HepG2 (cell line): Measurements from ENCODE around the gene LYRM4. TPM values are rescaled to one million over a fixed set of nuclear protein-coding genes. Genes with fewer than 3 reads are reported as not detected.

Experiments used
- ARNT2 ChIP-seq: sonication (generic); formaldehyde crosslinking; IDR thresholded peaks from 2 replicates; pipeline ENCODE4 v1.8.0; 2022; ENCODE audit warnings: mild to moderate bottlenecking, low read depth, missing genetic modification reagents, moderate library complexity
- ATM ChIP-seq: fragments of 450-650 bp; IDR thresholded peaks from 2 replicates; pipeline ENCODE4 v1.7.1; 2017; ENCODE audit warnings: mild to moderate bottlenecking, borderline replicate concordance
- GLI4 ChIP-seq: sonication (generic); formaldehyde crosslinking; IDR thresholded peaks from 2 replicates; pipeline ENCODE4 v1.5.1; 2020; ENCODE audit warnings: missing genetic modification reagents, mild to moderate bottlenecking, moderate library complexity, borderline replicate concordance
- IKZF1 ChIP-seq: fragments of 450-650 bp; IDR thresholded peaks from 2 replicates; pipeline ENCODE4 v1.7.1; 2016
- NCOA5 ChIP-seq: sonication (generic); formaldehyde crosslinking; IDR thresholded peaks from 2 replicates; pipeline ENCODE4 v1.4.0; 2020; ENCODE audit warnings: missing genetic modification reagents
- NR3C1 ChIP-seq: sonication (generic); formaldehyde crosslinking; IDR thresholded peaks from 2 replicates; pipeline ENCODE4 v1.4.0; 2020; ENCODE audit warnings: missing genetic modification reagents
- PHF8 ChIP-seq: sonication (generic); formaldehyde crosslinking; IDR thresholded peaks from 2 replicates; pipeline ENCODE4 v1.5.0; 2020; ENCODE audit warnings: missing genetic modification reagents
- PITX1 ChIP-seq: sonication (generic); formaldehyde crosslinking; IDR thresholded peaks from 2 replicates; pipeline ENCODE4 v1.5.1; 2020; ENCODE audit warnings: mild to moderate bottlenecking, missing genetic modification reagents
- SAP130 ChIP-seq: IDR thresholded peaks from 2 replicates; pipeline ENCODE4 v1.6.1; 2016; ENCODE audit warnings: low read depth
- SETDB1 ChIP-seq: sonication (generic); formaldehyde crosslinking; IDR thresholded peaks from 2 replicates; pipeline ENCODE4 v1.5.1; 2020; ENCODE audit warnings: missing genetic modification reagents, mild to moderate bottlenecking, borderline replicate concordance
- SMC3 ChIP-seq: IDR thresholded peaks from 2 replicates; pipeline ENCODE4 v1.6.1; 2011; ENCODE audit warnings: low read length, improper control_type of control experiment
- ZC3H13 ChIP-seq: sonication (generic); formaldehyde crosslinking; IDR thresholded peaks from 2 replicates; pipeline ENCODE4 v1.8.1; 2023; ENCODE audit warnings: mild to moderate bottlenecking, missing genetic modification reagents, moderate library complexity
- ZFP36 ChIP-seq: fragments of 150-350 bp; IDR thresholded peaks from 2 replicates; pipeline ENCODE4 v1.6.1; 2018; ENCODE audit warnings: borderline replicate concordance, low read length, low read depth; ENCODE audit not compliant: partially characterized antibody
- ZNF441 ChIP-seq: sonication (generic); formaldehyde crosslinking; IDR thresholded peaks from 2 replicates; pipeline ENCODE4 v1.7.0; 2021; ENCODE audit warnings: missing genetic modification reagents, borderline replicate concordance
- ZNF558 ChIP-seq: sonication (generic); formaldehyde crosslinking; IDR thresholded peaks from 2 replicates; pipeline ENCODE4 v1.9.0; 2022; ENCODE audit warnings: mild to moderate bottlenecking, missing genetic modification reagents, borderline replicate concordance
- ZNF563 ChIP-seq: sonication (generic); formaldehyde crosslinking; IDR thresholded peaks from 2 replicates; pipeline ENCODE4 v1.8.0; 2022; ENCODE audit warnings: mild to moderate bottlenecking, moderate library complexity, missing genetic modification reagents
- ZNF646 ChIP-seq: sonication (generic); formaldehyde crosslinking; IDR thresholded peaks from 2 replicates; pipeline ENCODE4 v1.9.0; 2021; ENCODE audit warnings: mild to moderate bottlenecking, missing genetic modification reagents
- ZNF687 ChIP-seq: sonication (generic); formaldehyde crosslinking; IDR thresholded peaks from 2 replicates; pipeline ENCODE4 v1.5.1; 2020; ENCODE audit warnings: mild to moderate bottlenecking, missing genetic modification reagents, moderate library complexity
- ZNF768 ChIP-seq: sonication (generic); formaldehyde crosslinking; IDR thresholded peaks from 2 replicates; pipeline ENCODE4 v1.4.0; 2020; ENCODE audit warnings: missing genetic modification reagents
- polyA plus RNA-seq, 8 experiments: library from polyadenylated mRNA; depleted of rRNA in 3 of 8; stranded (reverse) in 7 of 8; unstranded in 1 of 8; fragments of >200 nt; fragmentation: Illumina TruSeq in 4 of 8; extraction: Trizol in 4 of 8; gene quantifications; 2 replicates each; pipeline versions ENCODE4 v1.2.1 to v1.2.3, GENCODE V29; 2011 to 2016; ENCODE audit warnings: low read depth in 4 of 8, missing spikeins in 1 of 8, mixed read lengths in 1 of 8; ENCODE audit not compliant: insufficient read depth in 1 of 8
- total RNA-seq, 5 experiments: library from RNA; depleted of rRNA; stranded (reverse); fragments of >200 nt; fragmentation: Illumina TruSeq; extraction: Trizol; gene quantifications; 2 replicates each; pipeline ENCODE4 v1.2.3, GENCODE V29; 2016; ENCODE audit warnings: low read depth in 1 of 5

LYRM4 gene
- total and polyA plus RNA-seq, 2 of the 13 experiments (the other 11 are each of a cell fraction or from before 2014, with no cell fraction given) = 64.6 to 67.5 TPM

- no peak; the same call in 1 of the 2 replicates for TF ChIP-seq ATM
- no peak for TF ChIP-seq NCOA5
- peak; percentile 26; the same call in 1 of the 2 replicates for TF ChIP-seq ZNF687 (CRISPR knock-in tag)
- TF ChIP-seq NR3C1 = no peak
- TF ChIP-seq ZC3H13 = peak; percentile 48; the same call in 1 of the 2 replicates
- no peak for TF ChIP-seq PHF8 (CRISPR knock-in tag)
- TF ChIP-seq ZFP36 = no peak
- TF ChIP-seq ZNF558 = peak; percentile 77; the same call in 1 of the 2 replicates
- peak; percentile 88 for TF ChIP-seq PITX1 (CRISPR knock-in tag)
- no peak for TF ChIP-seq IKZF1
- no peak for TF ChIP-seq GLI4
- TF ChIP-seq SAP130 (CRISPR knock-in tag) = peak; percentile 91
- no peak; the same call in 1 of the 2 replicates for TF ChIP-seq ZNF563 (CRISPR knock-in tag)
- TF ChIP-seq ZNF768 (CRISPR knock-in tag) = no peak
- peak; percentile 27 for TF ChIP-seq SMC3
- TF ChIP-seq ZNF646 (CRISPR knock-in tag) = no peak
- peak; percentile 65 for TF ChIP-seq ARNT2 (CRISPR knock-in tag)
- TF ChIP-seq SETDB1 = no peak
- peak; percentile 70 for TF ChIP-seq ZNF441 (CRISPR knock-in tag)
These were observed 54.6 kb downstream of the LYRM4 start (continued) for GRCh38 chr6:5205877-5206850.
